HG03469 (cell line): ENCODE results near the gene SEH1L.

Source experiments
- ATAC-seq: cut with Tn5 transposase; IDR thresholded peaks from one replicate; pipeline ENCODE4 v1.9.1; 2021; ENCODE audit warnings: mild to moderate bottlenecking, moderate library complexity, moderate number of reproducible peaks; ENCODE audit not compliant: unreplicated experiment

Gene SEH1L

GRCh38 chr18:13032173-13032572, 84.4 kb downstream of the SEH1L start:
- no peak for ATAC-seq

- no peak for ATAC-seq
Observed at GRCh38 chr18:13035249-13035914, 87.6 kb downstream of the SEH1L start.

- ATAC-seq = no peak
Observed at GRCh38 chr18:13036622-13037320, 89.0 kb downstream of the SEH1L start.
